Left renal cortex interstitium (tissue), 4 donors: ENCODE measurements around the gene RNF187. TPM values are rescaled to one million over a fixed set of nuclear protein-coding genes. Genes with fewer than 3 reads are reported as not detected.

Source experiments
- DNase-seq, 4 donors: peaks; one replicate each; pipeline ENCODE4 v3.0.0-alpha.2; 2013; ENCODE audit warnings: low read depth in 4 of 4, low spot score in 2 of 4, missing footprints in 1 of 4
- polyA plus RNA-seq, 4 donors: library from polyadenylated mRNA; unstranded; fragments of 120-200 nt; gene quantifications; one replicate each; pipeline ENCODE4 v1.2.1, GENCODE V29; 2013; ENCODE audit not compliant: insufficient read length in 4 of 4

The RNF187 gene
- polyA plus RNA-seq, 4 donors = 81.4 to 110 (median 83.1) TPM

- DNase-seq = no peak
Measured at GRCh38 chr1:228507961-228508652, 20.9 kb downstream of the RNF187 start.

- no peak for DNase-seq
Measured at GRCh38 chr1:228508840-228509415, 21.7 kb downstream of the RNF187 start.

- no peak for DNase-seq
Measured at GRCh38 chr1:228510101-228510802, 23.1 kb downstream of the RNF187 start.

DNA sequence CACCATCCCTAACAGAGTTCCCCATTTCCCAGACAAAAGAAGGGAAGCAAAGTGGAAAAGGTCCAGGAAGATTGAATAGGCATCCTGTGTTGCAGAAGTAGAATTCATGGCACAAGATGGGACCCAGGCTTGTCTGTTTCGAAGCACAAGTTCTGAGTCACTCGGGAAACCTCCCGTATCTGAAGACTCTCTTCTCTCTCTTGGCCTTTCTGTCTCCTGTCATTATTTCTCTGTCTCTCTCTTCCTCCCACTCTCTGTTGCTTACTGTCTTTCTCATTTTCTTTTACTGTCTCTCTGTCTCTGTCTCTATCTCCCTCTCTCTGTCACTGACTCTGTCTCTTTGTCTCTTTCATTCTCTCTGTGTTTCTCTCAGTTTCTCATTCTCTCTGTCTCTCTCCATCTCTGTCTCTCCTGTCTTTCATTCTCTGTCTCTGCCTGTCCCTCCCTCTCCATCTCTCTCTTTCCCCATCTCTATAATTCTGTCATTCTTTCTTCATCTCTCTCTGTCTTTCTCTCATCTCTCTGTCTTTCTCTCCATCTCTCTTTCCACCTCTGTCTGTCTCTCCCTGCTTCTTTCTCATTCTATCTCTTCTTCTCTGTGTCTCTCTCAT, 23.7 kb downstream of the RNF187 start:
- DNase-seq = no peak

- no peak for DNase-seq
Measured at GRCh38 chr1:228511546-228512445, 24.6 kb downstream of the RNF187 start.

DNA sequence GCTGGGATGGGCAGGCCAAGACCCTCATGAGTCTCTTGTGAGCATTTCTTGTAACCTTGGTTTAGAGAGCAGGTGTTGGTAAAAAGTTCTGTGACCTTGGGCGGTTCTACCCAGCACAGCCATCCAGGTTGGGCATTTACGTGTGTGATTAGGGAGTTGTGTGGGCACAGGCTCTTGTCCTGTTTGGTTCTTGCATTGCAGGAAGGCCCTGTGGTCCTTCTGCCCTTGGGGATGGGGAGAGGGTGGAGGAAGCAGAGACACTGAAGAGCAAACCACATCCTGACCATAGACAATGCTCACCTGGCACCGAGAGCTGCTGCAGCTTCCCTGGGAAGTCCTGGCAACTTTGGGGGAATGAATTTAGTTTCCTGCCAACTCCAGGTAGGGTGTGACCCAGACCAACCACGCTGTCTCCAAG, 25.6 kb downstream of the RNF187 start:
- no peak for DNase-seq

GRCh38 chr1:228513236-228513900, 26.2 kb downstream of the RNF187 start:
- no peak for DNase-seq

- no peak for DNase-seq
Measured at GRCh38 chr1:228514421-228514820, 27.2 kb downstream of the RNF187 start.

DNA sequence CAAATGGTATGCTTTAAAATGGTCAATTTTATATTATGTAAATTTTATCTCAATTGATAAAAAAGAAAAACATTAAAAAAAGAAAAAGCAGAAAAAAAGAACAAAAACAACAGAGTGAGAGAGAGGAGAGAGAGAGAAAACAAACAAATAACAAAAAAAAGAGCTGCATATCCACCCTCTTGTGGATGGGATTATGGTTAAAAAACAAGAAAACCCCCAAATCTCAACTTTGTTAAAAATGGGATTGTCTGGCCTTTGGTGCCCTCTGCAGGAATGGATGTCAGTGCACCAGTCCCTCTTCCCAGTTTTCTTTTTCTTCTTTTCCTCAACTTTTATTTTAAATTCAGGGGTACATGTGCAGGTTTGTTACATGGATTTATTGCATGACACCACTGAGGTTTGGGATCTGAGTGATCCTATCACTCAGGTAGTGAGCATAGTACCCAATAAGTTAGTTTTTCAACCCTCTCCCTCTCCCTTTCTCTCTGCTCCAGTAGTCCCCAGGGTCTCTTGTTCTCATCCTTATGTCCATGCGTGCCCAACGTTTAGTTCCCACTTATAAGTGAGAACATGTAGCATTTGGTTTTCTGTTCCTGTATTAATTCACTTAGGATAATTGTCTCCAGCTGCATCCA, 28.1 kb downstream of the RNF187 start:
- peak in 1 of 4 donors; percentile 24 for DNase-seq

GRCh38 chr1:228517655-228518054, 30.5 kb downstream of the RNF187 start:
- no peak for DNase-seq

DNA sequence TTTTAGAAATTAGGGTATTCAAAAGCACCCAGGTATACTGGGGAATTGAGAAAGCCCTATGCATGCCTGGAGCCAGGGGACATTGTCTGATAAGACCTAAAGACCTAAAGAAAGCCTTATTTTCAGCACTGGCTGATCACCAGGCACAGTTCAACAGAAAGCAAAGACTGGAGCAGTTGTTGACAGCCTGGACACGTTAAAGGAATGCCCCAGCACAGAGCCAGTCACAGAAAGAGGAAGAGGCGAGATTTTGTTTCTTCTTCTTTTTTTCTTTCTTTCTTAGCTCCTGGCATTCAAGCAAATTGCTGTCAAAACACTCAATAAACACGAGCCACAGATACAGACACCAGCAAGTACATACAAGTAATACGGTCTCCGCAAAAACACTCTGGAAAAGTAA, 40.4 kb downstream of the RNF187 start:
- no peak for DNase-seq

DNA sequence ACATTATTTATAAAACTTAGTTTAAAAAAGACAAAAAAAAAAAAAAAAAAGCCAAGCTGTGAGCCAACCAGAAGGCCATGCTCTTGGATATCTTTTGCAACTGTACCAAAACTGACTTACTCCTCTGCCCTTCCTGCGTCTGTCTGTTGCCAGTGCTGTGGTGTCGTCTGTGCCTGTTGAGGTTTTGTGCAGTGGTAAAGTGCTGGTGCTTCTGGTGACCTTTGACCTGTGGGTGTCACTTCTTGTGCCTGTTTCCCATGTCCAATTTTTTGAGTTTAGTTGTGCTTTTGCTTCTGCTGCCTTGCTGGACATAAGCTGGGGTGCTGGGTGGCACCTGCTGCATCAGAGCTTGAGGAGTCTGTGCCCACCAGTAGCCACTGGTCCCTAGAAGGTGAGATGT, 41.4 kb downstream of the RNF187 start:
- DNase-seq = no peak

GRCh38 chr1:228530086-228530758, 43.0 kb downstream of the RNF187 start:
- no peak for DNase-seq

DNA sequence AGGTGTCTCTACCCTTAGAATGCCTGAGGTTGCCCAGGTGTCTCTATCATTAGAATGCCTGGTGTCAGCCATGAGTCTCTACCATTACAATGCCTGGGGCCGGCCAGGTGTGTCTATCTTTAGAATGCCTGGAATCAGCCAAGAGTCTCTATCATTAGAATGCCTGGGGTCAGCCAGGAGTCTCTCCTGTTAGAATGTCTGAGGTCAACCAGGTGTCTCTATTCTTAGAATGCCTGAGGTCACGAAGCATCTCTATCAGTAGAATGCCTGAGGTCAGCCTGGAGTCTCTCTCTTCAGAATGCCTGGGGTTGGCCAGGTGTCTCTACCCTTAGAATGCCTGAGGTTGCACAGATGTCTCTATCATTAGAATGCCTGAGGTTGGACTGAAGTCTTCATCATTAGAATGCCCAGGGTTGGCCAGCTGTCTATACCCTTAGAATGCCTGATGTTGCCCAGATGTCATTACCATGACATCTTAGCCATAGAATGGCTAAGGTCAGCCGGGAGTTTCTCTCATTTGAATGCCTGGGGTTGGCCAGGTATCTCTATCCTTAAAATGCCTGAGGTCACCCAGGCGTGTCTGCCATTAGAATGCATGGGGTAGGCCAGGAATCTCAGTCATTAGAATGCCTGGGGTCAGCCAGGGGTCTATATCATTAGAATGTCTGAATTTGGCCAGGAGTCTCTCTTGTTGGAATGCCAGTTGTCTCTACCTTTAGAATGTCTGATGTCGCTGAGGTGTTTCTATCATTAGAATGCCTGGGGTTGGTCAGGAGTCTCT, 44.0 kb downstream of the RNF187 start:
- no peak for DNase-seq

DNA sequence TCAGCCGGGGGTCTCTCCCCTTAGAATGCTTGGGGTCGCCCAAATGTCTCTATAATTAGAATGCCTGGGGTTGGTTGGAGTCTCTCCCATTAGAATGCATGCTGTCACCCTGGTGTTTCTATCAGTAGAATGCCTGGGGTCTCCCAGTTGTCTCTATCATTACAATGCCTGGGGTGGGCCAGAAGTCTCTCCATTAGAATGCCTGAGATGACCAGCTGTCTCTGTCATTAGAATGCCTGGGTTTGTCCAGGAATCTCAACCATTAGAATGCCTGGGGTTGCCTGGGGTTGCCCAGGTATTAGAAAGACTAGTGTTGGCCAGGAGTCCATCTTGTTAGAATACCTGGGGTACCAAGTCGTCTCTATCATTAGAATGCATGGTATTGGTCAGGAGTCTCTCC, 51.6 kb downstream of the RNF187 start:
- DNase-seq = no peak

DNA sequence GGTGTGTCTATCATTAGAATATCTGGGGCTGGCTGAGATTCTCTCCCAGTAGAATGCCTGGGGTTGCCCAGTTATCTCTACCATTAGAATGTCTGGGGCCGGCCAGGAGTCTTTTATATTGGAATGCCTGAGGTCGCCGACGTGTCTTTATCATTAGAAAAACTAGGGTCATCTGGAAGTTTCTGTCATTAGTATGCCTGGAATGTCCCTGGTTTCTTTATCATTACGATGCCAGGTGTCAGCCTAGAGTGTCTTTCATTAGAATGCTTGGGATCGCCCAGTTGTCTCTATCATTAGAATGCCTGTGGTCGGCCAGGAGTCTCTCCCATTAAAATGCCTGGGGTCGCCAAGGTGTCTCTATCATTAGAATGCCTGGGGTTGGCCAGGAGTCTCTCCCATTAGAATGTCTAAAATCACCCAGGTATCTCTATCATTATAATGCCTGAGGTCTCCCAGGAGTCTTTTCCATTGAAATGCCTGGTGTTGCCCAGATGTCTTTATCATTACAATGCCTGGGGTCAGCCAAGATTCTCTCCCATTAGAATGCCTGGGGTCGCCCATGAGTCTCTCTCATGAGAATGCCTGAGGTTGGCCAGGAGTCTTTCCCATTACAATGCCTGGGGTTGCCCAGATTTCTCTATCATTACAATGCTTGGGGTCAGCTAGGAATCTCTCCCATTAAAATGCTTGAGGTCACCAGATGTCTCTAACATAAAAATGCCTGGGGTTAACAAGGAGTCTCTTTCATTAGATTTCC, 53.2 kb downstream of the RNF187 start:
- DNase-seq = no peak

GRCh38 chr1:228541725-228542124, 54.5 kb downstream of the RNF187 start:
- DNase-seq = no peak
